Activated naive CD8-positive, alpha-beta T cell treated with anti-CD3 and anti-CD28 coated beads, Interleukin-2, amount 10 ng/mL, durations not matched to agents 7 days and 5 days (primary cell): ENCODE results near the gene GNAO1. TPM values are rescaled to one million over a fixed set of nuclear protein-coding genes. Genes with fewer than 3 reads are reported as not detected.

Experiments
- ATAC-seq: fragments of 150-1000 bp; cut with Tn5 transposase; one replicate; pipeline ENCODE4 v1.10.0; 2021; ENCODE audit warnings: low read depth, moderate library complexity
- POLR2A ChIA-PET: fragments of 350-600 bp; sonication (Branson Sonifier 250); formaldehyde crosslinking; loops from one replicate; lab custom pipeline; 2021; ENCODE audit warnings: antibody characterized with exemption; lab: Charles Lee
- DNase-seq: peaks from one replicate; pipeline ENCODE4 v3.0.0; 2021
- H3K27ac Mint-ChIP-seq: one replicate; pipeline ENCODE4 v1.8.0; 2022; ENCODE audit warnings: mild to moderate bottlenecking, mixed read lengths
- H3K27me3 Mint-ChIP-seq: one replicate; pipeline ENCODE4 v1.8.0; 2022; ENCODE audit warnings: mild to moderate bottlenecking, moderate library complexity, mixed read lengths
- H3K36me3 Mint-ChIP-seq: one replicate; pipeline ENCODE4 v1.8.0; 2021; ENCODE audit warnings: mild to moderate bottlenecking, mixed read lengths
- H3K4me1 Mint-ChIP-seq: one replicate; pipeline ENCODE4 v1.8.0; 2021; ENCODE audit warnings: mixed read lengths
- H3K4me3 Mint-ChIP-seq: one replicate; pipeline ENCODE4 v1.8.0; 2022; ENCODE audit warnings: mild to moderate bottlenecking, moderate library complexity, mixed read lengths
- H3K9me3 Mint-ChIP-seq: one replicate; pipeline ENCODE4 v1.8.0; 2021; ENCODE audit warnings: mixed read lengths
- total RNA-seq, 2 experiments: library from RNA; stranded (reverse); gene quantifications; one replicate each; pipeline ENCODE4 v1.2.3, GENCODE V29; 2021

The GNAO1 gene
- total RNA-seq, 2 experiments from 2014 or later = 5.7 to 6.7 TPM

GRCh38 chr16:56233795-56234566 lies 42.7 kb downstream of the GNAO1 start:
- peaks cover 9% of the 10 kb centered on the region for H3K27me3 Mint-ChIP-seq
- no peak overlapping the region for H3K4me3 Mint-ChIP-seq
- H3K9me3 Mint-ChIP-seq = no peaks in the 10 kb centered on the region
- DNase-seq (no peak), ATAC-seq (no peak)
- no peak overlapping the region for H3K27ac Mint-ChIP-seq
- H3K36me3 Mint-ChIP-seq = no peaks in the 10 kb centered on the region
- peaks cover 6% of the 10 kb centered on the region for H3K4me1 Mint-ChIP-seq
- POLR2A ChIA-PET = no interaction called here

- POLR2A ChIA-PET = no interaction called here
- no peak overlapping the region for H3K27ac Mint-ChIP-seq
- H3K9me3 Mint-ChIP-seq = no peaks in the 10 kb centered on the region
- peaks cover 6% of the 10 kb centered on the region for H3K4me1 Mint-ChIP-seq
- peaks cover 9% of the 10 kb centered on the region for H3K27me3 Mint-ChIP-seq
- H3K4me3 Mint-ChIP-seq = no peak overlapping the region
- no peak for DNase-seq
- H3K36me3 Mint-ChIP-seq = no peaks in the 10 kb centered on the region
- no peak for ATAC-seq
Measured at GRCh38 chr16:56234737-56235136, 43.4 kb downstream of the GNAO1 start.

GRCh38 chr16:56237451-56237930 lies 46.2 kb downstream of the GNAO1 start:
- no peak for ATAC-seq
- H3K4me1 Mint-ChIP-seq = no peaks in the 10 kb centered on the region
- H3K9me3 Mint-ChIP-seq = no peaks in the 10 kb centered on the region
- no peaks in the 10 kb centered on the region for H3K36me3 Mint-ChIP-seq
- no peak overlapping the region for H3K27ac Mint-ChIP-seq
- H3K27me3 Mint-ChIP-seq = peaks cover 9% of the 10 kb centered on the region
- H3K4me3 Mint-ChIP-seq = no peak overlapping the region
- POLR2A ChIA-PET = no interaction called here
- DNase-seq = no peak

GRCh38 chr16:56238188-56238587 lies 46.9 kb downstream of the GNAO1 start:
- Mint-ChIP-seq H3K9me3 (no peaks in the 10 kb centered on the region), H3K27ac (no peak overlapping the region), H3K4me1 (no peaks in the 10 kb centered on the region), H3K36me3 (no peaks in the 10 kb centered on the region), H3K27me3 (peaks cover 9% of the 10 kb centered on the region), H3K4me3 (no peak overlapping the region)
- DNase-seq = no peak
- no peak for ATAC-seq
- POLR2A ChIA-PET = no interaction called here

- no peak for DNase-seq
- ATAC-seq = no peak
- Mint-ChIP-seq H3K4me3 (no peak overlapping the region), H3K36me3 (no peaks in the 10 kb centered on the region), H3K27me3 (peaks cover 2% of the 10 kb centered on the region), H3K4me1 (no peaks in the 10 kb centered on the region), H3K9me3 (no peaks in the 10 kb centered on the region), H3K27ac (no peak overlapping the region)
- POLR2A ChIA-PET = no interaction called here
Measured at GRCh38 chr16:56241596-56241995, 50.3 kb downstream of the GNAO1 start.

- Mint-ChIP-seq H3K4me3 (no peak overlapping the region), H3K27me3 (no peaks in the 10 kb centered on the region), H3K27ac (no peak overlapping the region), H3K9me3 (no peaks in the 10 kb centered on the region), H3K36me3 (no peaks in the 10 kb centered on the region), H3K4me1 (no peaks in the 10 kb centered on the region)
- ATAC-seq = no peak
- DNase-seq = no peak
- POLR2A ChIA-PET = no interaction called here
Measured at GRCh38 chr16:56242740-56243139, 51.5 kb downstream of the GNAO1 start.

GRCh38 chr16:56244612-56245011 lies 53.3 kb downstream of the GNAO1 start:
- Mint-ChIP-seq H3K4me3 (no peak overlapping the region), H3K27me3 (peaks cover 3% of the 10 kb centered on the region), H3K36me3 (no peaks in the 10 kb centered on the region), H3K4me1 (no peaks in the 10 kb centered on the region), H3K27ac (no peak overlapping the region), H3K9me3 (no peaks in the 10 kb centered on the region)
- DNase-seq (no peak), ATAC-seq (no peak)
- POLR2A ChIA-PET = no interaction called here

GRCh38 chr16:56245197-56245596 lies 53.9 kb downstream of the GNAO1 start:
- POLR2A ChIA-PET = no interaction called here
- no peaks in the 10 kb centered on the region for H3K9me3 Mint-ChIP-seq
- peaks cover 3% of the 10 kb centered on the region for H3K27me3 Mint-ChIP-seq
- no peaks in the 10 kb centered on the region for H3K36me3 Mint-ChIP-seq
- no peaks in the 10 kb centered on the region for H3K4me1 Mint-ChIP-seq
- no peak overlapping the region for H3K27ac Mint-ChIP-seq
- no peak for DNase-seq
- H3K4me3 Mint-ChIP-seq = no peak overlapping the region
- no peak for ATAC-seq

GRCh38 chr16:56246051-56246817 lies 54.9 kb downstream of the GNAO1 start:
- H3K4me1 Mint-ChIP-seq = no peaks in the 10 kb centered on the region
- H3K9me3 Mint-ChIP-seq = no peaks in the 10 kb centered on the region
- ATAC-seq = no peak
- H3K27me3 Mint-ChIP-seq = peaks cover 5% of the 10 kb centered on the region
- H3K27ac Mint-ChIP-seq = no peak overlapping the region
- POLR2A ChIA-PET = no interaction called here
- DNase-seq = no peak
- H3K36me3 Mint-ChIP-seq = no peaks in the 10 kb centered on the region
- no peak overlapping the region for H3K4me3 Mint-ChIP-seq

GRCh38 chr16:56247018-56247417 lies 55.7 kb downstream of the GNAO1 start:
- H3K27me3 Mint-ChIP-seq = peaks cover 5% of the 10 kb centered on the region
- no peak overlapping the region for H3K27ac Mint-ChIP-seq
- ATAC-seq = no peak
- no peaks in the 10 kb centered on the region for H3K4me1 Mint-ChIP-seq
- DNase-seq = no peak
- H3K9me3 Mint-ChIP-seq = no peaks in the 10 kb centered on the region
- no peak overlapping the region for H3K4me3 Mint-ChIP-seq
- no peaks in the 10 kb centered on the region for H3K36me3 Mint-ChIP-seq
- POLR2A ChIA-PET = no interaction called here

- no peaks in the 10 kb centered on the region for H3K36me3 Mint-ChIP-seq
- POLR2A ChIA-PET = no interaction called here
- DNase-seq (no peak), ATAC-seq (no peak)
- H3K9me3 Mint-ChIP-seq = no peaks in the 10 kb centered on the region
- peaks cover 5% of the 10 kb centered on the region for H3K27me3 Mint-ChIP-seq
- H3K4me3 Mint-ChIP-seq = no peak overlapping the region
- no peaks in the 10 kb centered on the region for H3K4me1 Mint-ChIP-seq
- H3K27ac Mint-ChIP-seq = no peak overlapping the region
Measured at GRCh38 chr16:56247808-56248207, 56.5 kb downstream of the GNAO1 start.

GRCh38 chr16:56252835-56253234 lies 61.5 kb downstream of the GNAO1 start:
- Mint-ChIP-seq H3K4me3 (no peak overlapping the region), H3K27ac (no peak overlapping the region), H3K36me3 (no peaks in the 10 kb centered on the region), H3K27me3 (peaks cover 23% of the 10 kb centered on the region), H3K9me3 (no peaks in the 10 kb centered on the region), H3K4me1 (no peaks in the 10 kb centered on the region)
- no peak for ATAC-seq
- DNase-seq = no peak
- POLR2A ChIA-PET = no interaction called here

GRCh38 chr16:56255904-56256303 lies 64.6 kb downstream of the GNAO1 start:
- ATAC-seq = no peak
- H3K4me1 Mint-ChIP-seq = no peaks in the 10 kb centered on the region
- DNase-seq = no peak
- no peak overlapping the region for H3K4me3 Mint-ChIP-seq
- no peak overlapping the region for H3K27ac Mint-ChIP-seq
- peaks cover 20% of the 10 kb centered on the region for H3K27me3 Mint-ChIP-seq
- no peaks in the 10 kb centered on the region for H3K9me3 Mint-ChIP-seq
- POLR2A ChIA-PET = no interaction called here
- H3K36me3 Mint-ChIP-seq = no peaks in the 10 kb centered on the region

GRCh38 chr16:56257239-56257638 lies 66.0 kb downstream of the GNAO1 start:
- H3K36me3 Mint-ChIP-seq = no peaks in the 10 kb centered on the region
- H3K27me3 Mint-ChIP-seq = peaks cover 20% of the 10 kb centered on the region
- no peaks in the 10 kb centered on the region for H3K9me3 Mint-ChIP-seq
- no peak overlapping the region for H3K4me3 Mint-ChIP-seq
- no peak for DNase-seq
- POLR2A ChIA-PET = no interaction called here
- ATAC-seq = no peak
- H3K4me1 Mint-ChIP-seq = peaks cover 4% of the 10 kb centered on the region
- H3K27ac Mint-ChIP-seq = no peak overlapping the region
